Fibroblast of skin of left biceps (primary cell): ENCODE data around the gene TEKT1.
"Not testable (repeated sequence)": the region's sequence is repeated elsewhere in the genome, so short reads cannot be mapped to it uniquely, and the experiment has no call there.

Experiments
- DNase-seq, 2 experiments: peaks; one replicate each; pipeline ENCODE4 v3.0.0-alpha.2; 2013; ENCODE audit warnings: low read depth in 2 of 2

TEKT1 gene

GRCh38 chr17:6816368-6816767, 15.2 kb downstream of the TEKT1 start:
- DNase-seq = not testable (repeated sequence)

GRCh38 chr17:6815775-6816174, 15.8 kb downstream of the TEKT1 start:
- no peak for DNase-seq

- DNase-seq = no peak
Observed at GRCh38 chr17:6812295-6812694, 19.2 kb downstream of the TEKT1 start.

DNA sequence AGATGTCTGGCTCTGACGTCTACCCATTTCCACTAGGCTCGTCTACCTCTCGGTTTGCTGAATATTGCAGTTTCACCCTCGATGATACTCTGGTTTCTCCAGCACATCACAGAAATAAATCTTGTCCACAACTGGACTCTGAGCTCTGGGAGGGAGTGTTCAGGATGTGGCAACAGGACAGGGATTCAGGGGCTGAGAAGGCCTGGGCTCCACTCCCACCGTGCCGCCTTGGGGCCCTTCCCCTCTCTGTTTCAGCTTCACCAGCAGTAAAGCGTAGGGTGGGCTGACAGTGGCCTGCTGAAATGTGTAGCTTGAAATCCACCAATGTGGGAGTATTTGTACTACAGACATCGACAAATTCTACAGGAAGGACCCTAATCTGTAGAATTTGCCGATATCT, 20.0 kb downstream of the TEKT1 start:
- no peak for DNase-seq

DNA sequence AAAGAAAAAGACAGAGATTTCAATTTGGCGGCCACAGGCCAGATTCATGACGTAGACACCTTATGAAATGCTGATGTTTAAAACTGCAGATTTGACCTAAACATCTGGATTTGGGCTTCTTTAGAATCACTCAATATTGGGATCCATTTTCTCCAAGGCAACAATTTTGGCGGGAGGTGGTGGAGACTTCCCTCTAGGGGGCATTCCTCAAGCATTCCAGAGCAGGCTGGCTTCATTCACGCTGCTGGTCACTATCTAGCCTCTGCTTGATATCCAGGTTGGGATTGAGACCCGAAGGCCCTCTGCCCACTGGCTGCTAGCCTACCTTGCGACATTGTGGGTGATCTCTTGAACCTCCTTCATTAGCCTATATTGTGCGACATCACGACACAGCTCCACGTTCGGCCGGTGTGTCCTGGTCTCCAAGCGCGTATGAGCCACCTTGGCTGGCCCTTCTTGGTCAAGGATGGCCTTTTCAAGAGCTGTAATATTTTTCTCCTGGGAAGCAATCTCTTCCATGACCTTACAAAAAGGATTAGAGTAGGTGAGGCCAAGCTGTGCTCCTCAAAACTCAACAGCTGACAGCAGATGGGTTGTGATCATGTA, 31.0 kb downstream of the TEKT1 start:
- no peak for DNase-seq

DNA sequence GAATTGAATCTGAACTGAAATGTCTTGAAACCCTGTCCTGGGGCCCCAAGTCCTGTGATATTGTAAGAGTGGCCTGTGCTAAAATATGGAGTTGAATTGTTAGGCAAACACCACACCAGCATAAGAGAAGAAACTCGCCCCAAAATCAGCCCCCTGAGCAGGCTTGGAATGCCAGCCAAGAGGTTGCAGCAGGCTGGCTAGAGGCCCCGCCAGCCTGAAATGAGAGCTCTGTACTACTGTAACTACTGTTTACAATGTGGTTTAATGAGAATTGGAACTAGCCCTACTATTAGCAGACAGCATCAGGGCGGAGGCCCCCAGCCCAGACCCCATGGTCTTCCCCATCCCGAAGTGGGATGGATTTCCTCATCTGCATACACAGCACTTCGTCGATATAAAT, 31.8 kb downstream of the TEKT1 start:
- no peak for DNase-seq

DNA sequence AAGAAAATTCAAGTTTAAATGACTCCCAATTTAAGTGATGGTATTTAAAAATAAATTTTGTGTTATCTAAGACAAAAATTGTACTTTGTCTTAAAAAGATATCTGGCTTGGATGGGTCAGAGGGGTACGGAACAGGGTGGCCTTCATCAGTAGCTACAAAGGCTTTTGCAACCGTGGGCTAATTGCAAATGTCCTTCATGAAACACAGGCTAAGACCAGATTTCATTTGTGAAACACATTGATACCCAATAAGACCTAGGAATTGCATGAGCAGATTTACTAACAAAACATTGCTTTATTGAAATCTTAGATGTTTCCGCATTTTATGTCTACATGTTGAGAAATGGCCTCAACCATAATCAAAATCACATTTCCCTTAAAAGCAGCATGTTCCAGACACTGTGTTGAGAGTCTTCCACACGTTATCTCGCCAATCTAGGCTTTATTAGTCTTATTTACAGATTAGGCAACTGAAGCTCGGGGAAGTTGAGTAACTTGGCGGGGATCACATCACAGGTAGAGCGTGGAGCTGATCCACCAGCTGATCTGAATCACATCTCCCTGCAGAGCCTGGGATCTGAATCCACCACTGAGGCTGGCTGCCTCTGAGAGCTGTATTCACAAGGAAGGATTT, 33.7 kb downstream of the TEKT1 start:
- peak in 1 of 2 experiments; percentile 8 for DNase-seq

DNA sequence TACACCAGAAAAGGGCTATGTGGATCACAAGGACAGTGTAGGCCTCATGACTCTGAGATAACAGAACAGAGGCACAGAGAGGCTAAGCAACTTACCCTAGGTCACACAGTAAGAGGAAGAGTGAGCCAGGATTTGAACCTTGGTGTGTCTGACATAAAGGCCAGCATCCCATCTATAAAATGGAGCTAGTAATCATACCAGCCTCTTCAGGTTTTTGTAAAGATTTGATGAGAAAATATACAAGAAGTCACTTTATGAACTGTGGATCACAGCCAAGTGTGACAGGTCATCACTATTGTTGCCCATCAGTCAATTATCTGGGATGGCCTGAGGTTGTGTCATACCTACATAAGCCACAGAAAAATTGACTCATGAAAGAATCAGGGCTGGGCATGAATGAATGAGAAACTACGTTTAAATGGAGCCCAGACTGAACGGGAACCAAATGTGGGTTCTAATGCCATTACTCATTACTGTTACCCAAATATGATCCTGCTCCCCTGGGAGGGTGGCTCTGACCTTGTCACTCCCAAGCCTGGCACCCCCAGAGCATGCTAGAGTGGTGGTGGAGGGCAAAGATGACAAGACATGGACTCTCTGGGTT, 34.5 kb downstream of the TEKT1 start:
- no peak for DNase-seq

GRCh38 chr17:6796017-6796886, 35.3 kb downstream of the TEKT1 start:
- DNase-seq = no peak

DNA sequence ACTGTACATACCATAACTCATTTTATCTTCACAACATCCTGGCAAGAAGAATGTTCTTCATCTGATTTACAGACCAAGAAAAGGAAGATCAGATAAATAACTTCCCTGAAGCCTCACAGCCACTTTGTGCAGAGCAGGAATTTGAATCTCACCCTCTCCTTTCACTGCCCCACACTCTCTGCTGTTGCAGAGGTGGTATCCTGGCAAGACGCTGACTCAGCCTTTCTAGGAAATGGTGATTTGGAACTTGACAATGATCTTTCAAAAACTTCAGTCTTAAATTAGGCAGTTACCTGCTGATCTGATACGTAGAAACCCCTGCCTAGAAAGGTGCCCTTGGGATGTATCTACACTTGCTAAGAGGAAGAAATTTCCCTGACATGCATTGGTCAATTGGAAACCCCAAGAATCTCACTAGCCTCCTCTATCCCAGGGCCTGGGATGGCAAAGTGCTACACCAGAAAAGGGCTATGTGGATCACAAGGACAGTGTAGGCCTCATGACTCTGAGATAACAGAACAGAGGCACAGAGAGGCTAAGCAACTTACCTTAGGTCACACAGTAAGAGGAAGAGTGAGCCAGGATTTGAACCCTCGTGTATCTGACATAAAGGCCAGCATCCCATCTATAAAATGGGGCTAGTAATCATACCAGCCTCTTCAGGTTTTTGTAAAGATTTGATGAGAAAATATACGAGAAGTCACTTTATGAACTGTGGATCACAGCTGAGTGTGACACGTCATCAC, 37.6 kb downstream of the TEKT1 start:
- DNase-seq = no peak

DNA sequence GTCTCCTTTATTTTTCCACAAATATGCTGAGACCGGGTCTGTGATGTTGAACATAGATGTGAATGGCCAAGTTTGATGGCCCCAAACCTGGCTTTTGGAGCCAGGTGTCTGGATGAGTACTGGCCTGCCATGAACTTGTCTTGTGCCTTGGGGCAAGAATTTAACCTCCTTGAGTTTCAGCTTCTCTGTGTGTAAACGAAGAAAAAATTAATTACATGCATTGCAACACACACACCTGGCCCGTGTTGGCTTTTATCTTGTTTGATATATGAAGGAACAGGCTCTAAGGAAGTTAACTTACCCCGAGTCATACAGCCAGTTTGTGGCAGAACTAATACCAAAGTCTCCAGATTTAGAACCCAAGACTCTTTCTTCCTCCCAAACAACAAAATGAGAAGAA, 42.4 kb downstream of the TEKT1 start:
- no peak for DNase-seq

DNA sequence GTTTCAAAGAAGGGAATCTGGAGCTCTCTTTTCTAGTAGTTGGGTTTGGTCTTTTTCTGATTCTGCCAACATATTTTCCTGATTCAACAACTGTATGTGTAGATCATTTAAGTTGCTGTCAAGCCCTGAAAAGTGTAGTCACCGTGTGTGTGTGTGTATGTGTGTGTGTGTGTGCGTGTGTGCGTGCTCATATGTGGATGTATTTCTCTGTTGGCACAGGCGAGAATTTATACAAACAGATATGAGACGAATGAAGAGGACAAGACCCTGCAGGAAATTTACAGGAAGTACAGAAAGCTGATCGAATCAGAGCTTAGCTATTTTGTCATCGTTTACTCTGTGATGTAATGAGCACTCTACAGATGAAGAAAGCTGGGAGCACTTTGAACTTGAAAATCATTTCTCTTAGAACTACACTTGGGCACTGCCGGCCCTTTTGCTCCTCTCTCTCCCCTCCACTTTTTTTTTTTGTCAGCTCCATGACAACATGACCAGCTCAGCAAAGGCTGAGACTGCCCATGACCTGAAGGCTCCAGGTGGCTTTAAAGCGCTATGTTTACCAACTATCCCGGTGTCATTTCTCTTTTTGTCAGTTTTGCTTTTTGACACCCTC, 44.3 kb downstream of the TEKT1 start:
- DNase-seq = no peak

GRCh38 chr17:6786618-6787017, 44.9 kb downstream of the TEKT1 start:
- peak in 1 of 2 experiments; percentile 17 for DNase-seq

DNA sequence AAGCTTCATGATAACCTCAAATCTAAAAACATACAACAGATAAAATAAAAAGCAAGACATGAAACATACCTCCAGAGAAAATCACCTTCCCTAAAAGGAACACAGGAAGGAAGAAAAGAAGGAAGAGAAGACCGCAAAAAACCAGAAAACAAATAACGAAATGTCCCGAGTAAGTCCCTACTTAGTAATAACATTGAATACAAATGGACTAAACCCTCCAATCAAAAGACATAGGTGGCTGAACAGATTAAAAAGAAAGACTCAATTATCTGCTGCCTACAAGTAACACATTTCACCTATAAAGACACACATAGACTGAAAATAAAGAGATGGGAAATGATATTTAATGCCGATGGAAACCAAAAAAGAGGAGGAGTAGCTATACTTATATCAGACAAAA, 49.3 kb downstream of the TEKT1 start:
- no peak for DNase-seq

DNA sequence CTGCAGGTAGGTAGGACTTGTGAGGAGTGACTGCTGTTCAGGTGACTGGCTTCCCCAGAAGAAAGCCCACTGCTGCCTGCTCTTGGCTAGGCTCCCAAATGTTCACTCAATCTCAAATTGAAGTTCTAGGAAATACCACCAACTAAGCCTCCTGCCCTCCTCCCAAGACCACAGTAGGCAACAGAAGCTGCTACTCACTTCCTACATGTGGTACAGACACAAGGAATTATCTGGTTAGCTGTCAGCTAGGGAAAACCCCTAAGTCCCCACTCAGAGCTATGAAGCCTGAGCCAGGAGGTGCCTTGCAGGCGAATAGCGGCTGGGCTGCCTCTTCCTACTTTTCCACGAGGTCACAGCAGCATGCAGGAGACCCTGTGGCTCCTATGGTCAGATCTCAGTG, 50.6 kb downstream of the TEKT1 start:
- no peak for DNase-seq

DNA sequence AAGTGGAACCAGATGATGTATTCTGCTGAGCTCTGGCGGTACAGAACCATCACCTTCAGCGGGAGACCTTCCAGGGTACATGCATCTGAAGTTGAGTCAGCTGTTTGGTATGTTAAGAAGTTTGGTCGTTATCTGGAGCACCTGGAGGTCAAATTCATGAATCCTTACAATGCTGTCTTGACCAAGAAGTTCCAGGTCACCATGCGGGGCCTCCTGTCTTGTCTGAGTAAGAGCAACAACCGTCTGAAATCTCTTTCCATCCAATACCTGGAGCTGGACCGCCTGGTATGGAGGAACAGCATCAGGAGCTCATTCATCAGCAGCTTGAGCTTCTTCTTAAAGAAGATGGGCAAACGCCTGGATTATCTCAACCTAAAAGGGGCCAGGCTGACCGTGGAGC, 51.5 kb downstream of the TEKT1 start:
- DNase-seq = no peak

- DNase-seq = no peak
Observed at GRCh38 chr17:6779411-6779810, 52.1 kb downstream of the TEKT1 start.

GRCh38 chr17:6775871-6776405, 55.6 kb downstream of the TEKT1 start, which contains the start of gene FBXO39:
Gene FBXO39 (plus strand): TSS chr17:6776215. CDS start chr17:6779869, 3,654 bp downstream.
- no peak for DNase-seq

DNA sequence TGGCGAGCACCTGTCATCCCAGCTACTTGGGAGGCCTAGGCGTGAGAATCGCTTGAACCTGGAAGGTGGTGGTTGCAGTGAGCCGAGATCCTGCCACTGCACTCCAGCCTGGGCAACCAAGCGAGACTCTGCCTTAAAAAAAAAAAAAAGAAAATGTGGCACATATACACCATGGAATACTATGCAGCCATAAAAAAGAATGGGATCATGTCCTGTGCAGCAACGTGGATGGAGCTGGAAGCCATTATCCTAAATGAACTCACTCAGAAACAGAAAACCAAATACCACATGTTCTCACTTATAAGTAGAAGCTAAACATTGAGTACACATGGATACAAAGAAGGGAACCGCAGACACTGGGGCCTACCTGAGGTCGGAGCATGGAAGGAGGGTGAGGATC, 56.6 kb downstream of the TEKT1 start:
- not testable (repeated sequence) for DNase-seq

DNA sequence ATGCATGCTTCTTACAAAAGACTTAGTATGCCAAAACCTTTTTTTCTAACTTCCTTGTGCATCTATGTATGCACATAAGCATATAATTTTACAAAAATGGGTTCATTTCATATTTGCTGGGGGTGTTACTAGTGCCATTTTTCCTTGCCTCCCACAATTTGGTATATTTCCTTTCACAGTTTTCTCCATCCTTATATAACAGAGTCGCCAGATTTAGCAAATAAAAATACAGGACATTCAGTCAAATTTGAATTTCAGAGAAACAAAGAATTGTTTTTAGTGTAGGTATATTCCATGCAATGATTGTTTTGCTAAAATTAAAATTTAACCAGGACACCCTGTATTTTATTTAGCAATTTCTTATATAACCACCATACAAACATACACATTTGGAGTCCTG, 59.5 kb downstream of the TEKT1 start:
- DNase-seq = no peak

DNA sequence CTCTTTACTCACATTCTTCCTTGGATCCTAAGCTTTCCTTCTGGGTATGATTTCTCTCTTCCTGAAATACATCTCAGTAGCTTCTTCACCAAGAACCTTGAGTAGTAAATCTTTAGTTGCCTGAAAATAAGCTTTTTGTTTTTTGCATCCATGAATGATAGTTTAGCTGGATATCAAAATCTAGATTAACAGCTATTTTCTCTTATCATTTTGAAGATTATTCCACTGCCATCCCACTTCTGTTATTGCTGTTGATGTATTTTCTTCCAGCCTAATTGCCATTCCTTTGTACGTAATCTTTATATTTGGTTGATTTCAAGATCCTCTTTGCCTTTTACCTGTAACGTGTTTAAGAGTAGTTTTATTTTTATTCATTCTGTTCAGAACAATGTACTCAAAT, 63.1 kb downstream of the TEKT1 start:
- no peak for DNase-seq
